Limb (tissue), 2 donors: ENCODE data around the gene SYNPO2.
A peak's percentile ranks its signal among the peaks of the same experiment; 100 is the strongest.
"Not testable (repeated sequence)": the region's sequence is repeated elsewhere in the genome, so short reads cannot be mapped to it uniquely, and the experiment has no call there.

ENCODE experiments used
- DNase-seq, 2 donors: peaks; one replicate each; pipeline ENCODE4 v3.0.0-alpha.2; 2016; ENCODE audit errors: extremely low spot score in 2 of 2

Gene SYNPO2

DNA sequence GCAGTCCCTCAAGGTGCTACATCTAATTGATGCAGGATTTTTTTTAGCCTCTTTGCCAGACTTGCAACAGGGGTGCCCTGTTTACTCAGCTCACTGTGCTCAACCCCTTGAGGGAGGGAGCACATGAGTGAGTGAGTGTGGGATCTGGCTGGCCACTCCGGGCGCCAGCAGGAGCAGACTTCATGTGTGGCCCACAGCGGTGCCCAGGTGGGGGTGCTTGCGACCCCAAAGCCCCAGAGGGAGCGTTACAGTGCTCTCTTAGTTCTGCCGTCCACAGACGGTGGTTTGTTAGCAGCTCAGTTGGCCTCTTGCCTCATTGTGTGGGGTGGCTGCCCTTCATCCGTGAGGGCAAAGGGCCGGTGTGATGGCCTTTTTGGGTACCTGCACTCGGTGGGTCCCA lies 165.3 kb downstream of the SYNPO2 start:
- no peak for DNase-seq

DNA sequence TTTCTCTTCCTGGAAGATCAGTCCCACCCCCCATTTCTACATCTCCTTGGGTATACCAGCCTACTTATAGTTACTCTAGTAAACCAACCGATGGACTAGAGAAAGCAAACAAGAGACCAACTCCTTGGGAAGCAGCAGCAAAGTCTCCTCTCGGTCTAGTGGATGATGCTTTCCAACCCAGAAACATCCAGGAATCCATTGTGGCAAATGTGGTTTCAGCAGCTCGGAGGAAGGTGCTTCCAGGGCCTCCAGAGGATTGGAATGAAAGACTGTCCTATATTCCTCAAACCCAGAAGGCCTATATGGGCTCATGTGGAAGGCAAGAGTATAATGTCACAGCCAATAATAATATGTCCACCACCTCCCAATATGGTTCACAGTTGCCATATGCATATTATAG lies 168.8 kb downstream of the SYNPO2 start:
- DNase-seq = no peak

DNA sequence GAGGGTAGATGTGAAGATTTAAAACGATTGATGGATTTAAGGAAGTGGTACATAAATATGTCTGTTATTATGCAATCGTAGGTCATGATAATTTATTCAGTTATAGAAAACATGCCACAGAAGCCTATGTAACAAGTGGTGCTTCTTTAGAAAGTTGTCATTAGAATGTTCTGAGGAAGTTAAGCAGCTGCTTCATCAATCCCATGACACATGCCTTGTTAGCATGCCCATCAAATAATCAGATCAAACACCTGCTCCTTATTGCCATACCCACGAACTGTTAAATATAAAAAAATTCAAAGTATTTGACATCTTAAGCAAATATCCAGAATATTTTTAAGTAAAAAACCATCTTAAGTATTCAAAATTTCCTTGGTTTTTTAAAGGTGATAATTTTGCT lies 170.6 kb downstream of the SYNPO2 start:
- DNase-seq = no peak

DNA sequence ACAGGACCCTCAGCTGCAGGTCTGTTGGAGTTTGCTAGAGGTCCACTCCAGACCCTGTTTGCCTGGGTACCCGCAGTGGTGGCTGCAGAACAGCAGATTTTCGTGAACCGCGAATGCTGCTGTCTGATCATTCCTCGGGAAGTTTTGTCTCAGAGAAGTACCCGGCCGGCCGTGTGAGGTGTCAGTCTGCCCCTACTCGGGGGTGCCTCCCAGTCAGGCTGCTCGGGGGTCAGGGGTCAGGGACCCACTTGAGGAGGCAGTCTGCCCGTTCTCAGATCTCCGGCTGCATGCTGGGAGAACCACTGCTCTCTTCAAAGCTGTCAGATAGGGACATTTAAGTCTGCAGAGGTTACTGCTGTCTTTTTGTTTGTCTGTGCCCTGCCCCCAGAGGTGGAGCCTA lies 178.5 kb downstream of the SYNPO2 start:
- not testable (repeated sequence) for DNase-seq

DNA sequence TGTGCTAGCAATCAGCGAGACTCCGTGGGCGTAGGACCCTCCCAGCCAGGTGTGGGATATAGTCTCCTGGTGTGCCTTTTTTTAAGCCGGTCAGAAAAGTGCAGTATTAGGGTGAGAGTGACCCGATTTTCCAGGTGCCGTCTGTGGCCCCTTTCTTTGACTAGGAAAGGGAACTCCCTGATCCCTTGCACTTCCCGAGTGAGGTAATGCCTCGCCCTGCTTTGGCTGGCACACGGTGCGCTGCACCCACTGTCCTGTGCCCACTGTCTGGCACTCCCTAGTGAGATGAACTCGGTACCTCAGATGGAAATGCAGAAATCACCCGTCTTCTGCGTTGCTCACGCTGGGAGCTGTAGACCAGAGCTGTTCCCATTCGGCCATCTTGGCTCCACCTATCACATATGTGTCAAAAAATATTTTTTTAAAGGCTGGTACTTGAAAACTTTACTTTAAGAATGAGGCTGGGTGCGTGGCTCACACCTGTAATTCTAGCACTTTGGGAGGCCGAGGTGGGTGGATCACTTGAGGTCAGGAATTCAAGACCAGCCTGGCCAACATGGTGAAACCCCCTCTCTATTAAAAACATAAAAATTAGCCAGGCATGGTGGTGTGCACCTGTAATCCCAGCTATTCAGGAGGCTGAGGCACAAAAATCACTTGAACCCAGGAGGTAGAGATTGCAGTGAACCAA lies 179.2 kb downstream of the SYNPO2 start:
- DNase-seq = not testable (repeated sequence)

DNA sequence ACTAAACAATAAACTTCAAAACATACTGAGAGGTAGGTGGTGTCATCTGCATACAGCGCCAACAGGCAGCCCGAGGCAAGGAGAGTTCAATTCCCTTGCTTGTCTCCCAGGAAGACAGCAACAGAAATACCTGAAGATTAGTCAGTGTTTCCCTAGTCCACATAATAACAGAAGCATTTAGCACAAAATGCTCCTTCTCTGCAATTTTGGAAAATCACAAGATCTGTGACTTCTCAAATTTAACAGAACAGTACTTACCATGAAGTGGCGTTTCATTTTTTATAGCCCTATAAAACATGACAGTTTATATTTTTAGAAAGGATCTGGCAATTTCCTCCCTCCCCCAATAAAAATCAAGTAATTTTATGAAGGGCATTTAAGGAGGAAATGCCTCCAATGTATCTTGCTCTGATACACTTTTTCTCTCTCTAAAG lies 179.9 kb downstream of the SYNPO2 start:
- DNase-seq = no peak

DNA sequence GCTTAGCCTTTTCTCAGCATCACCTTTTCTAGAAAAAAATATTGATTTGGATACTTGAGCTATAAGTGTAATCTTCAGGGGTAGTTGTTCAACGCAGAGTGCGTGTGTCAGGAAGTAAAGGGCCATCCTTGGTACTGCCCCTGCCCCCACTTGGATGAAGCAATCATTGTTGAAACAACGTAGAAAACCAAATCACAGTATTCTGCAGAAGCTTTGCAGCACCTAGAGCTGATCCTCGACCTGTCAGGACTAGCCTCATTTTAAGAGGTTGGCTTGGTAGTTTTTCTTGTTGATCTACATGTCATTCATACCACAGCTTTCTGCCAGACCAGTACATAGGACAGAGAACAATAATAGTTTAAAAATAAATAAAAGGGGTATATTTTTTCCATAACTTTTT lies 181.6 kb downstream of the SYNPO2 start:
- DNase-seq = no peak

DNA sequence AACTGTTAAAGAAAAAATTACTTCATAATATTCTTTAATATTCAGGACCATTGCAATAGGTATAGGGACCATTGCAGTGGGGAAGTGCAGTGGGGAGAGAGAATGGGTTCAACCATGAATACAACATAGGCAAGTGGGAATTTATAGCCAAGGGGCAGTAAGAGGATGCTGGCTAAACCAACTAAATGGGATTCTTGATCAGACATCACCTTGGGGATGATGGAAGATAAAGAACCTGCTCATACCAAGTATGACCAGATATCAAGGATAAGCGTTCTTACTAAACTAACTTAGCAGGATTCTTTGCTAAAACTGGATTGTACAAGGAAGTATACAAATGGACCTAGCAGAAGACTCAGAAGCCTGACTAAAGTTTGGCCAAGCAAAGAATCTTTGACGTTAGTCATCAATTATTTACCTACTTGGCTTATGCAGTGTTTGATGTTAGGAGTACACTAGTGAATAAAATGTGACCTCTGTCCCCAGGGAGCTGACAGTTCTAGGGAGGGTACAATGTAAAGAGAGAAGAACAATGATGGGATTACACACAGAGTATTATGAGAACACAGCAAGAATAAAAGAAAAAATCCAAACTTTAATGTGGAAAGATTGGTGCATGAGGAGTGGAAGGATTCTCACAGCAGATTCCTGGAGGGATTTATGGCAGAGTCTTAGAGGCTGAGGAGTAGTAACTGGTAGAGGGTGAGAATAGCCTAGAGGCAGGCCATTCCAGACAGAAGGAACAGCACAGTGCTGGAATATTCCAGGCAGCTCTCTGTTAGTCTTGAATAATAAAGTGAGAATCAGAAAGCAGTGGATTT lies 192.3 kb downstream of the SYNPO2 start:
- no peak for DNase-seq

DNA sequence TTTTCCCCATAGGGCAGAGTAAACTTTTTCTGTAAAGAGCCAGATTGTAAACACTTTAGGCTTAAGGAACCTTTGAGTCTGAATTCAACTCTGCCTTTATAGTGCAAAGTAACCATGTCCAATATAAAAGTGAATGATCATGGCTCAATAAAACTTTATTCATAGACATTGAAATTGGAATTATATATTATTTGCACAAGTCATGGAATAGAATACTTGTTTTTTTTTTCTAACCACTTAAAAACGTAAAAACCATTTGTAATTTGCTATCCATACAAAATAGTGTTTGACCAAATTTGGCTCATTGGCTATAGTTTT lies 192.8 kb downstream of the SYNPO2 start:
- DNase-seq = no peak

DNA sequence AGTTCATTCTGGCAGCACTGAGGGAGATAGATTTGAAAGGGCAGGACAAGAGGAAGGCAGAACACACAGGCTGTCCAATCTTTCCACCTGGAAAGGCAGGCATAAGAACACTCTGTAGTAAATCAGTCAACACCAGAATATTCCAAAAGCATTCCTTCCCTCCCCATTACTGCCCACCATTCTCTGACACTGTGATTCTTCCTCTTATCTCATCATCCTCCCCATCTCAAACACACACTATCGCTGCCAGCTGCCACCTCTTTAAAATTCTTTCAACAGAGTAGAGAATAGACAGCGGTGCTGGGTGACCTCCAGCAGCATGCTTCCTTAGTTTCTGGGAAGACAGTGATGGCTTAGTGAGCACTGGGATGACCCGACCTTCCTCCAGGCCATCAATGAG lies 193.3 kb downstream of the SYNPO2 start:
- no peak for DNase-seq

DNA sequence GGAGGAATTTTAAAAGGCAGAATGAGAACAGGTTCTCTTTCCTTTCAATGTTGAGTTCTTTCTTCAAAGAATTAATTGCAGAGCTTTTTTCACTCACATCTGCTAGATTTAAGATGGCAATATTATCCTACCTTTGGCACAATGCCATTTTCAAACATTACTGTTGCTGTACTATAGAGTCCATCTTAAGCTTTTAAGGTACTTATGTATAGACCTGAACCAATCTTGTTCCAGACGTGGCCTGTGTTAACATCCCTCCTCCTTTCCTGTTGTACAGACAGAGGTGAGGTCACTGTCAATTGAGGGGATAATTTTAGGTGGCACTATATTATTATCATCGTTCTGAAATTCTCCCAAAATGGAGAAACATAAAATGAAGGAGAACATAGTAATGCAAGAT lies 194.0 kb downstream of the SYNPO2 start:
- peak in 1 of 2 donors; percentile 16 for DNase-seq

DNA sequence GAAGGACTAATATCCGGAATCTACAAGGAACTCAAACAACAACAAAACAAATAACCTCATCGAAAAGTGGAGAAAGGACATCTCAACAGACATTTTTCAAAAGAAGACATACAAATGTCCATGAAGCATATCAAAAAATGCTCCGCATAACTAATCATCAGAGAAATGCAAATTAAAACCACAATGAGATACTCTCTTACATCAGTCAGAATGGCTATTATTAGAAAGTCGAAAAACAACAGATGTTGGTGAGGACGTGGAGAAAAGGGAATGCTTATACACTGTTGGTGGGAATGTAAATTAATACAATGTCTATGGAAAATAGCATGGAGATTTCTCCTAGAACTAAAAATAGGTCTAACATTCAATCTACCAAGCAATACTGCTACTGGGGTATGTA lies 195.9 kb downstream of the SYNPO2 start:
- DNase-seq = no peak

DNA sequence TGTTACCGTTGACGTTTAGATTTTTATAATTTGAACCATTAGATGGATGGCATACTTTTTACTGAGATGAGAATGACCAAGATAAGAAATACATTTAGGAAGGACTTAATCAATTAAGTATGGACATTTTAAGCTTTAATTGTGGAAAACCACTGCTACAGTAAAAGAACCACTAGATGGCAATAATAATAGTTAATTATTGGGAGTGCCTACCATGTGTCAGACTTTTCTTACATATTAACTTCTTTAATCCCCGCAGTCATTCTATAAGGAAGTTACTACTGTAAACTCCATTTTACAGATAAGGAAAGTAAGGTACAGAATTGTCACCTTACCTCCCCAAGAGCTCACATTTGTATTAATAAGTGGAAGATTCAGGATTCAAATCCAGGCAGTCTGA lies 198.5 kb downstream of the SYNPO2 start:
- no peak for DNase-seq

DNA sequence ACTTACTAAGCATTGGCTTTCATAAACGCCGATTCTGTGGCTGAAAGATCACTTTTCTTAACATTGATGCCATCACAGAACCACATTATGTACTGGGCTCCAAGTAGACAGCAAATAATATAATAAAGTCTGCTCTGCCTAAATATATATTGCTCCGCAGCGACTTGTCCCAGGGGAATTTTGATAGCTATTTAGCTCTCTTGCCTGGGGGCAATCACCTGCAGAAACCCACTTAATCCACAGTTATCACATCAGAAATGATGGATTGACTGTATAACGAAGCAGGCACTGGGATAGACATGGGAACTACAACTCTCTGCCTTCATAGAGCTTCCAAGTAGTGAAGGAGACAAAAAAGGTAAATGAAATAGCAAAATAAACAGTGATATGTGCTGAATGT lies 199.0 kb downstream of the SYNPO2 start:
- DNase-seq = no peak

DNA sequence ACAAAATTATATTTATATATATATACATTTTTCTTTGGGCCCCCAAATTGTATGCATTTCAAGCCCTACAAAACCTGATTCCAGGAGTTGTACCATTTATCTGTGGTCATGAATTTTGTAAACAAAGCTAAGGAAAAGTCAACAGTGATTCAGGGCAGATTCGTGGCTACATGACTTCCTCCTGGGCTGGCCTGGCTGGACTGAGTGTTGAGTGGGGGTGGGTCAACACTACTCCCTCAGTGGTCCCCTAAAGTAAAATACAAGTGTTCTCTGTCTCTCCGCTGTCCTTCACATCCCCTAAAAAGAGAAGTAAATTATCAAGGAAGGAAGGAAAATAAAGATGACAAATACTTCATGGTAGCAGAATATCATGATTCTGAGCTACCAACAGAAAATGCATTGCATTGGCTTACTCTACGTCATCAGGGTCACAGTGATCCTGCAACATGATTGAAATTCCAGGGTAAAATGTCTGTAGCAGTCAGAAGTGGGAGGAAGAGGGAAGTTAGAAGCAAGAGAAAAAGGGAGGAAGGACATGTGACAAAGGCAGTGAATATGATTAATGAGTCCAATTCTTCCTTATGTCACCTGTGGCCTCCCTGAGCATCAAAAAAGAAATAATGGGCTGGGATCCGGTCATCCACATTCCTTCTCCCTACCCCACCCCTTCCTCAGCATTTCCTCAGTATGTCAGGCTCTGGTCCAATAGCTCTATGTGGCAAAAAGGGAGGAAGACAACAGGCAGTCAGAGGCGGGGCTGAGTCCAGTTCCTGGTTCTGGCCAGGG lies 204.6 kb downstream of the SYNPO2 start:
- DNase-seq = no peak

DNA sequence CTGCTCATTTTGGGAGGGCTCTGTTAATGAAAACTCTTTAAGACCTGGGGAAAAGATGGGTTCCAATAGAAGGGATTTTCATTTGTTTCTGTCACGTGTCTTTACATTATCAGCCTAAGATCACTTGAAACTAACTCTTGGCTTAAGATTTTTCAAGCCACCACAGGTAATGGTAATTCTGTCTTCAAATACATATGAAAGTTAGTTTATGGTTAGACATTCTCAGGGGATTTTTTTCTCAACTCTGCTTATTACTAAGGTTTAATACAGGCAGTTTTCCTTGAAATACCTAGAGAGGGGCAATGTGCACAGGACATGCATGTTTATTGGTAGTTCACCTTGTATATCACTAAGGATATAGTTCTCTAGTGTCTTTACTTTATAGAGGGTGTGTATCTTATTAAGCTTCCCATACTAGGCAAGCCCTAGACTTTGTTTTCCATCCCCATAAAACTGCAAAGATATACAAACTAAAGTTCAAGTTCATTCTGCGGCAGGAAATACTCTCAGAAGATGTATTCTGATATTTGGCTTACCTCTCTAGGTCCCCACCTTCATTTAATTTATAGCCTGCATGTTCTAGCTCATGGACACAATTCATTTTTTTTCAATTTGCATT lies 208.7 kb downstream of the SYNPO2 start:
- DNase-seq = no peak

DNA sequence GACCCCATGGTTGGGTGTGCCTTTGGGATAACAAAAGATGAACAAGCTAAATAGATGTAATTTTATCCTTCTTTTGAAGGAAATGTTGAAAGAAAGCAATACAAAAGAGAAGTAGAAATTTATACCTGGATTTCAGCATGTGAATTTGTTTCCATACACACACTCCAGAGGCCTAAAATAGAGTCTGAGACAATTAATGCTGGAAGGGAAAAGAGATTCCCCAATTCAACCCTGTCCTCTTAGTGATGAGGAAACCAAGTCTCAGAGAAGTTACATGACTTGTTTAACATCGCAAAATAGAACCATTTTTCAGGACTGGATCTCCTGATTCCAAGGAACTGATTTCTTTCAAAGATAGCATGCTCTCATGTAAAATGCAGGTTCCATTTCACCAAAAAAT lies 209.7 kb downstream of the SYNPO2 start:
- no peak for DNase-seq

DNA sequence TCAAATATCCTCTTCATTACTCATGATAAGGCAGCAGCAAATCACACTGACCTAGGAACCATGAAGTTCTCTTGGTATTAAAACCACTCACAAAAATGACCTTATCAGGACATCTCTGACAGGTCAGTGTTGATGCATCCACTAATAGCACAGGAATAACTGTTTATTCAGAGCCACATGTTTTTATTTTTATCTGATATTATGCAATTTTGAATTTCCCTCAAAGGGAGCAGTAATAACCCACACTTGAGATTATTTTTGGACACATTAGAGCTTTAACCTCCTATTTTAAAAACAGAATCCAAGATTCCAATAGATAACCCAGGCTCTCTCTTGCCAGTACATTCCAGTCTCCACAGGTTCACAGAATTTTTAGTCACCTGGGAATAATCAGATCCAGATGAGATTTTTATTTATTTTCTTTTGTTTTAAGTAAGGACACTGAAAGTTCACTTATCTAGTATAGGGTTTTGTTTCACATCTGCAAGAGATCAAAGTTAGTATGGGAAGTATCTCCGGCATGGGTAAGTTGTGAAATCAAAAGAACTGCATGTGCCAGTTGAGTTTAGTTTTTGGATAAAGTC lies 210.7 kb downstream of the SYNPO2 start:
- DNase-seq = no peak

DNA sequence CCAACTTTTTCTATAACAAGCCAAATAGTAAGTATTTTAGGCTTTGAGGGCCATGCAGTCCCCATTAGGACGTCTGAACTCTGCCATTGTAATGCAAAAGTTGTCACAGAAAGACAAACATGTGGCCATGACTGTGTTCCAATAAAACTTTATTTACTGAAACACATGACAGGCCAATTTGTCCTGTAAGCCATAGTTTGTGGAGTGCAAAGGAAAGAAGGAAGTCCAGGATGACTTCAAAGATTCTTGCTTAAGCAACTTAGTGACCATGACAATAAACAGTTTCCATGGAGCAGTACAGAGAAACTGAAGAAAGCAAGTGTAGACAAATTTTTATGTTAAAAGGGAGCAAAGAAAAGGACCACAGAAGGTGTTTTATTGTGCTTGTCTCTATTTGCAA lies 212.0 kb downstream of the SYNPO2 start:
- DNase-seq = no peak

DNA sequence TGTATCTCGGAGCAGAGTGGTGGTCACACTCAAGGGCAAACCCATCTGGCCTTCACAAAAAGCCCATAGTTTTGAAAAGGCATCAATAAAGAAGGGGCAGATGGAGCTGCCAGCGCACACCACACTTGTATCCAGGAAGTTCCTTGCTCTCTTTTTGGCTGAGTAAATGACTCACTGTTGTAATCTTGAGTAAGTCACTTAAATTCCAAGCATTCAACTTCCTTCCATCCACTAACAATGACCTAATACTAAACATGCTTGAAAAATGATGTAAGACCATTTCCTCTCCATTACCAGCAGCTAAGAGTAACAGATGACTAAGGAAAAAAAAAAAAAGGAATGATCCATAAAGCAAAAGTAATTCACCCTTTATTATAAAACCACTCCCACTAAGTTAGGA lies 214.6 kb downstream of the SYNPO2 start:
- DNase-seq = peak in 1 of 2 donors; percentile 63

DNA sequence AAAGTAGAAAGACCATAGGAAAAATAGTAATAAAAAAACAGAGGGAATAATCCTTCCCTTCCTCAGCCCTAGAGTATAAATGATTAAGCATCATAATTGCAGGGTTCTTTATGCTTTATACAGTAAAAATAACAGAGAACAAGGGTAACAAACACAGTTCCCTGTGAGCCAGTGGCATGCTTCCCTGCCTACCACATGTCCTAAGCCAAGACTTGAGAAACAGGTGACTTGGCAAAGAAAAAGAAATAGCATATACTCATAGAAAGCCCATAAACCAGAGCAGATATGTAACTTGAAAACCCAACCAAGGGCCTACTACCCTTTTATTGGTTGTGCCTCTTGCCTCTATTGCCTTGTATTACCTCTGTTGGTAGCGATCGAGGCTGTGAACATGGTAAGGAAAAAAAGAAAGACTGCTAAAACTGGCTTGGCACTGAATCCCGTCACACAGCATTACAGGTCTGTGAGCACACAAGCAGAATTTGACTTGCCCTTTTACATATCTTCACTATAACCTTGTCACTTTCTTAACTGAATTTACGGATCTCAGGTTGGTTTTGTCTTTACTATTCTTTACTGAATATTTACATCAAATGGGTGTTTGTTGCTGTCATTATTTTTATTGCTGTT lies 216.1 kb downstream of the SYNPO2 start:
- DNase-seq = no peak
